ENCODE data around the gene UCMA.

Gene UCMA

GRCh38 chr10:13187135-13187534 lies 47.0 kb downstream of the UCMA start:
- no peak for DNase-seq (ENCODE audit: low spot score)

DNA sequence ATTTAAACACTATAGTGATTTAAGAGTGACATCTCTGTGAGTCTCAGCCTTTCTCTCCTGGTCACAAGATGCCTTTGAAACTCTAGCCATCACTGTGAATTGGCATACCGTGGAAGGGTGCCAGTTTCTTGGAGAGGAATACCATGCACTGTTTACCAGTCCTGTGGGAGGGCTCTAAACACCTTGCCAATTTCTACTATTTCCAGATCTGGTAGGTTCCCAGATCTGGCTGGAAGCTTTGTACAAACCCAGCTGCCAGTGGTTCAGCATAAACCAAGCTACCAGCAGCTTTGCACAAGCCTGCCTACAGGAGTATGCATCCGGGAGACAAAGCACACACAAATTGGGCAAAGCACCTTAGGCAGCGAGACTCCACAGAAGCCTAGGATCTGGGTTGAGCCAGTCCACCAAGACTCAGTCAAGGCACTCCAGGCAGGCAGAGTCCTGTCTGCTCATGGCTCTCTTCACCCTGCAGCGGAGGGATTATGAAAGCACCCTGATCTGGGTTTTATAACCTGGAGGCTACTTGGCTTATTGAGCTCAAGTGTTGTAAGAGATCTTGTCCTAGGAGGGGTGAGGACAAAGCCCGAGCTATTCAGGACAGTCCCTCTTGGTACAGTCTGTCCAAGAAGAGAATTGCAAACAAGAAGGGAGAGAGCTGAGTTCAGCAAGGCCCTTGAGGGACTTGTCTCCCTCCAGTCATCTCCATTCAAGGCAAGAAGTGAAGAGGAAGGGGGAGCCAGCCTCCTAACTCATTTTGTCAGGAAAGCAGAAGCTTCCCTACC lies 49.3 kb downstream of the UCMA start:
- DNase-seq (ENCODE audit: low spot score) = no peak

GRCh38 chr10:13184276-13184675 lies 49.9 kb downstream of the UCMA start:
- no peak for DNase-seq (ENCODE audit: low spot score)

DNA sequence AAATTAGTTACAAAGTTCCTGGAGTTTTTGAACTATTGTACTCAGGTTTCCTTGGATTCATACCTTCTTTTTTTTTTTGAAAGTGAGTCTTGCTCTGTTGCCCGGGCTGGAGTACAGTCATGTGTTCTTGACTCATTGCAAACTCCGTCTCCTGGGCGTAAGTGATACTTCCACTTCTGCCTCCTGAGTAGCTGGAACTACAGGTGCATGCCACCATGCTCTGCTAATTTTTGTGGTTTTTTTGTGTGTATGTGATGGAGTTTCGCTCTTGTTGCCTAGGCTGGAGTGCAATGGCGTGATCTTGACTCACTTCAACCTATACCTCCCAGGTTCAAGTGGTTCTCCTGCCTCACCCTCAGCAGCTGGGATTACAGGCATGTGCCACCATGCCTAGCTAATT lies 50.5 kb downstream of the UCMA start:
- no peak for DNase-seq (ENCODE audit: low spot score)

DNA sequence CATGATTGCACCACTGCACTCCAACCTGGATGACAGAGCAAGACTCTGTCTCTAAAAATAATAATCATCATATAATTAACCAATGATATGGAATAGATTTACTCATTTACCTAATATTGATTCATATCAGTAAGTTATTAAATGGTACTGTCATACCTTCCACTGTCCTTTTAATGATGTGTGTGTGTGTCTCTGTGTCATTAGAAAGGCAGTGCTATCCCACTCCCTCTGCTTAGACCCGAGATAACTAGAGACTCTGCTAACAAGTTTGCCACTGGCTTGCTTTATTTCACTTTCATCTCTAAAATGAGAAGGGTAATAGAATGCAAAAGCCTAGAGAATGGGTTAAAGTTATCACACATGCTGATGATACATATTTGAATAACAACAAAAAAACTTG lies 51.8 kb downstream of the UCMA start:
- DNase-seq (ENCODE audit: low spot score) = no peak

- no peak for DNase-seq (ENCODE audit: low spot score)
Observed at GRCh38 chr10:13180788-13181187, 53.4 kb downstream of the UCMA start.

DNA sequence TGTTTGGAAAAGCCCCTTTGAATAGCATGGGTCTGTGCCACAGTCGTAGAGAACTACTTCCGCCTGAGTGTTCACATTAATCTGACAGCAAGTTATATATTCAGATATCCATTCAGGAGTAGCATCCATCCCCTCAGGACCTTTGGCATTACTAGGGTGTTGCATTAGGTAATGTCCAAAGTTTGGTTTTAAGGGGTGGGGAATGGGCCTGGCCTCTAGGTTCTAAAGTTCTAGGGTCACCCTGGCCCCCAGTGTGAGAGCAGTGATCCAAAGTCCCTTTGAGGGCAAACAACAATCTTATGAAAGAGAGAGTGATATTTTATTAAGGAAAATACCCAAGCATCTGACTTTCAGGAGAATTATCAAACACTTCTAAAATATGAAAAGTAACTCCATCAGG lies 60.6 kb downstream of the UCMA start:
- no peak for DNase-seq (ENCODE audit: low spot score)

Measured in hematopoietic multipotent progenitor cell treated with erythropoietin and hydrocortisone succinate and interleukin-3 and kit ligand, for 15 days (in vitro differentiated cells).